Natural killer cell (primary cell): ENCODE measurements around the gene FER. TPM values are rescaled to one million over a fixed set of nuclear protein-coding genes. Genes with fewer than 3 reads are reported as not detected.

Source experiments
- ATAC-seq, 3 donors: fragments of 150-1000 bp in 2 of 3; fragments of 200-7000 bp in 1 of 3; cut with Tn5 transposase; 1 replicate in 1 of 3; 2 replicates in 2 of 3; pipeline ENCODE4 v1.10.0; 2021; ENCODE audit warnings: mild to moderate bottlenecking in 2 of 3, moderate library complexity in 2 of 3
- DNase-seq, 2 donors: peaks; one replicate each; pipeline versions ENCODE4 v3.0.0 to v3.0.0-alpha.2; 2013 to 2021; ENCODE audit warnings: mixed read lengths in 1 of 2
- H3K27ac ChIP-seq: one replicate; pipeline ENCODE4 v1.5.1; 2013; ENCODE audit warnings: mild to moderate bottlenecking, low read length
- H3K27me3 ChIP-seq: one replicate; pipeline ENCODE4 v1.6.1; 2013; ENCODE audit warnings: low read length; ENCODE audit not compliant: control insufficient read depth, insufficient read depth
- H3K36me3 ChIP-seq: one replicate; pipeline ENCODE4 v1.6.1; 2013; ENCODE audit warnings: low read length; ENCODE audit not compliant: control insufficient read depth, insufficient read depth
- H3K4me1 ChIP-seq: one replicate; pipeline ENCODE4 v1.6.1; 2013; ENCODE audit warnings: low read length; ENCODE audit not compliant: control insufficient read depth, insufficient read depth
- H3K4me3 ChIP-seq: one replicate; pipeline ENCODE4 v1.5.1; 2013; ENCODE audit warnings: low read length
- H3K9me3 ChIP-seq: one replicate; pipeline ENCODE4 v1.6.1; 2013; ENCODE audit warnings: low read length; ENCODE audit not compliant: control insufficient read depth, insufficient read depth
- H3K27ac Mint-ChIP-seq, 2 donors: one replicate each; pipeline ENCODE4 v1.8.0; 2022; ENCODE audit warnings: mild to moderate bottlenecking in 2 of 2, mixed read lengths in 2 of 2, moderate library complexity in 1 of 2
- H3K27me3 Mint-ChIP-seq, 2 donors: one replicate each; pipeline ENCODE4 v1.8.0; 2022; ENCODE audit warnings: low read depth in 2 of 2, mixed read lengths in 2 of 2
- H3K36me3 Mint-ChIP-seq: one replicate; pipeline ENCODE4 v1.8.0; 2022; ENCODE audit warnings: mixed read lengths
- H3K4me1 Mint-ChIP-seq, 2 donors: one replicate each; pipeline ENCODE4 v1.8.0; 2022; ENCODE audit warnings: mixed read lengths in 2 of 2
- H3K4me3 Mint-ChIP-seq: one replicate; pipeline ENCODE4 v1.8.0; 2022; ENCODE audit warnings: mild to moderate bottlenecking, moderate library complexity, mixed read lengths
- H3K9me3 Mint-ChIP-seq, 2 donors: one replicate each; pipeline ENCODE4 v1.8.0; 2022; ENCODE audit warnings: mixed read lengths in 2 of 2
- WGBS: methylation state at CpG from one replicate; pipeline ENCODE4 v1.1.7; 2013; ENCODE audit warnings: missing lambda C conversion rate; ENCODE audit not compliant: insufficient coverage; 5-methylcytosine and 5-hydroxymethylcytosine counted together
- intact Hi-C: fragments of 100-400 bp; cut with micrococcal nuclease; formaldehyde crosslinking; loops from one replicate; pipeline ENCODE4 v1.14.2; 2022
- total RNA-seq, 4 donors: library from RNA; stranded (reverse); fragments of 120-200 nt in 1 of 4; gene quantifications; one replicate each; pipeline versions ENCODE4 v1.2.3 to v1.2.4, GENCODE V29; 2013 to 2022
- TF ChIP-seq, protein P1 (sequence below): fragments of 200-600 bp; IDR thresholded peaks from one replicate; pipeline ENCODE4 v1.8.0; 2022; ENCODE audit warnings: antibody characterized with exemption

The FER gene
- total RNA-seq, 3 donors from 2014 or later (not counting 1 experiment from before 2014, with no cell fraction given): 17.3 to 25.2 (median 19.4) TPM

DNA sequence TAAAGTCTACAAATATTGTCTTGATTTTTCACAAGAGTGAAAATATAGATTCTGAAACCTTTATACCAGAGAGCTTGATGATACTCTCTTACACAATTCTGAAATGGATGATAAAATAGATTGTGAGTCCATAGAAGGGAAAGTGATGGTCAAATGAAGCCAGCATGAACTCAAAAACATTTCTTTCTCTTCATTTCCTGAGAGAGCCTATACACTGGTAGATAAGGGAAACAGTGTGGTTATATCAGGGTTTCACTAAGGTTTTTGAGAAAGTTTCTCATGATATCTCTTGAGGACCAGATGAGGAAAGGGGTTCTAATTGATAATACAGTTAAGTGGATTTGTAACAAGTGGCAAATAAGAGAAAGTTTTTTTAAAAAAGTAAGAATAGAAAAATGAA lies 407.9 kb downstream of the FER start:
- Mint-ChIP-seq H3K4me1 (peaks cover 0 to 9% of the 10 kb centered on the region in 2 donors), H3K36me3 (no peaks in the 10 kb centered on the region), H3K27me3 (no peaks in the 10 kb centered on the region), H3K9me3 (no peaks in the 10 kb centered on the region), H3K27ac (no peak overlapping the region), H3K4me3 (no peak overlapping the region)
- Histone ChIP-seq H3K4me1 (no peaks in the 10 kb centered on the region), H3K9me3 (no peaks in the 10 kb centered on the region), H3K27ac (no peak overlapping the region), H3K27me3 (no peaks in the 10 kb centered on the region), H3K36me3 (no peaks in the 10 kb centered on the region), H3K4me3 (no peak overlapping the region)
- intact Hi-C loops: no loop called here
- ATAC-seq: no peak
- no peak for DNase-seq
- TF ChIP-seq, protein P1, sequence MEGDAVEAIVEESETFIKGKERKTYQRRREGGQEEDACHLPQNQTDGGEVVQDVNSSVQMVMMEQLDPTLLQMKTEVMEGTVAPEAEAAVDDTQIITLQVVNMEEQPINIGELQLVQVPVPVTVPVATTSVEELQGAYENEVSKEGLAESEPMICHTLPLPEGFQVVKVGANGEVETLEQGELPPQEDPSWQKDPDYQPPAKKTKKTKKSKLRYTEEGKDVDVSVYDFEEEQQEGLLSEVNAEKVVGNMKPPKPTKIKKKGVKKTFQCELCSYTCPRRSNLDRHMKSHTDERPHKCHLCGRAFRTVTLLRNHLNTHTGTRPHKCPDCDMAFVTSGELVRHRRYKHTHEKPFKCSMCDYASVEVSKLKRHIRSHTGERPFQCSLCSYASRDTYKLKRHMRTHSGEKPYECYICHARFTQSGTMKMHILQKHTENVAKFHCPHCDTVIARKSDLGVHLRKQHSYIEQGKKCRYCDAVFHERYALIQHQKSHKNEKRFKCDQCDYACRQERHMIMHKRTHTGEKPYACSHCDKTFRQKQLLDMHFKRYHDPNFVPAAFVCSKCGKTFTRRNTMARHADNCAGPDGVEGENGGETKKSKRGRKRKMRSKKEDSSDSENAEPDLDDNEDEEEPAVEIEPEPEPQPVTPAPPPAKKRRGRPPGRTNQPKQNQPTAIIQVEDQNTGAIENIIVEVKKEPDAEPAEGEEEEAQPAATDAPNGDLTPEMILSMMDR: no peak

DNA sequence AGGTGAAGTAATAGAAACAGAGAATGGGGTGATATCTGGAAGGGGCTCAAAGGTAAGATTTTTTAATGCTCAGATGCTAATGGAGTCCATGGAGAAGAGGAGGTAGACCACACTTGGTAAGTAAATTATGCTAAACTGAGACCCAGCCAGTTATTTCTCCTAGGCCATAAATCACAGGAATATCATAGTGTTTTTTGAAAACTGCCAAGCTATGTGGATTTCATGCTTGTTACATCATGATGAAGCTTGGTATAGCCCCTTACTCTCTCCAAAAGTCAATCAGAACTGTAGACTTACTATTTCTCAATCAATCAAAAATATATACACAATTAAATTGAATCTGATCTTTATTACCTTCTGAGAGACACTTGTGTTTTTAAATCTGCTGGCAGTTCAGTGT lies 409.2 kb downstream of the FER start:
- no peak overlapping the region for H3K27ac ChIP-seq
- no peaks in the 10 kb centered on the region for H3K9me3 Mint-ChIP-seq
- H3K36me3 Mint-ChIP-seq: no peaks in the 10 kb centered on the region
- no peaks in the 10 kb centered on the region for H3K27me3 Mint-ChIP-seq
- no peaks in the 10 kb centered on the region for H3K4me1 ChIP-seq
- H3K4me1 Mint-ChIP-seq: peaks cover 0 to 9% of the 10 kb centered on the region in 2 donors
- no peak overlapping the region for H3K4me3 ChIP-seq
- DNase-seq (no peak), ATAC-seq (no peak)
- TF ChIP-seq, protein P1: no peak
- no peak overlapping the region for H3K4me3 Mint-ChIP-seq
- intact Hi-C loops: no loop called here
- no peaks in the 10 kb centered on the region for H3K36me3 ChIP-seq
- H3K27ac Mint-ChIP-seq: no peak overlapping the region
- no peaks in the 10 kb centered on the region for H3K9me3 ChIP-seq
- no peaks in the 10 kb centered on the region for H3K27me3 ChIP-seq

DNA sequence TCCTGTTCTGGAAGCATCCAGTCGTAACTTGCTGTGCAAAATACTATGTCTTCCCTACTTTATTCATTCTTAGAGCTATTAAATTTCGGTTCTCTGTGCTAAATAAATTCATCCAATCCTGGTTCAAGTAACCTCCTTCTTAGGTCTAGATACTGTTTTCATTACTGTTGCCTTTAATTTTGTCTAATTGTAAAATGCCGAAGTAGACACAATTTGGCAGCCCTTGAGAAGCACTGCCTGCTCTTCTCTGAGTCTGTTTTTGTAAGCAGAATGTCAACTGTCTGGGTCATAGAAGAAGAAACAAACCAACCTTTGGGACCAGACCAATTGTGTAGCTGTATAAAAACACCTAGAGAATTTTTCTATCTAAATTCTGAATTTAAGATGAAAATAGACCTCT lies 412.8 kb downstream of the FER start:
- H3K9me3 Mint-ChIP-seq: no peaks in the 10 kb centered on the region
- H3K27me3 Mint-ChIP-seq: no peaks in the 10 kb centered on the region
- WGBS: 98% methylated on average over 3 of the region's 3 CpGs
- ATAC-seq: no peak
- H3K4me3 ChIP-seq: no peak overlapping the region
- no peaks in the 10 kb centered on the region for H3K27me3 ChIP-seq
- no peak for DNase-seq
- TF ChIP-seq, protein P1: no peak
- H3K4me1 ChIP-seq: no peaks in the 10 kb centered on the region
- H3K36me3 Mint-ChIP-seq: no peaks in the 10 kb centered on the region
- peaks cover 0 to 2% of the 10 kb centered on the region in 2 donors for H3K4me1 Mint-ChIP-seq
- H3K4me3 Mint-ChIP-seq: no peak overlapping the region
- no peak overlapping the region for H3K27ac Mint-ChIP-seq
- no peaks in the 10 kb centered on the region for H3K9me3 ChIP-seq
- intact Hi-C loops: no loop called here
- H3K36me3 ChIP-seq: no peaks in the 10 kb centered on the region
- H3K27ac ChIP-seq: no peak overlapping the region

DNA sequence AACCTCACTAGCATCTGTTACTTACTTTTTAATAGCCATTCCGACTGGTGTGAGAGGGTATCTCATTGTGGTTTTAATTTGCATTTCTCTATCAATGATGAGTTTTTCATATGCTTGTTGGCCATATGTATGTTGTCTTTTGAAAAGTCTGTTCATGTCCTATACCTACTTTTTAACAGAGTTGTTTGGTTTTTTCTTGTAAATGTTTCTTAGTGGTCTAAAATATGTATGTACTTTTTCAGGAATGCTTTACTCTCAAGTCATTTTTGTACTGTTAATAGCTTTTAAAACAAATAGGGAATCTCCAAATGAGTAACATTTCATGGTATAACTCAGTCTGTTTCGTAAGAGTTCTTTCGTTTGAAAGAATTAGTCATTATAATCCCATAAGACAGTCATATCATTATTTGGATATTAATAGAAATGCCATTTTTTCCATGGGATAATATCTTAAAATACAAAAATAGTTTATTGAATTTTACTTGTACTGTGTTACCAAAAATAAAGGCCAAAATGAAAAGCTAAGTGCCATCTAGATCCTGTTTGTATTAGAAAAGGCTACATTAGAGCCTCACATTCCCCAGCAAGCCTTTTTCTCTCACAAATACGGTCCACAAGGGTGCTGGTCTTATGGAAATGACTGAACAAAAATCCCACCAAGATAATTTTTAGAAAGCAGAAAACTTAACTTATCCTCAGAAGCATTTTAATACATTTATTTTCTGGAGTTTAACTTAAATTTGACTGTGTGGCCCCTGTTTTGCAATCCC lies 414.4 kb downstream of the FER start:
- no peak for DNase-seq
- Mint-ChIP-seq H3K4me3 (no peak overlapping the region), H3K4me1 (no peaks in the 10 kb centered on the region), H3K9me3 (no peaks in the 10 kb centered on the region), H3K27ac (no peak overlapping the region), H3K36me3 (no peaks in the 10 kb centered on the region), H3K27me3 (no peaks in the 10 kb centered on the region)
- 70% methylated on average over 1 of the region's 4 CpGs for WGBS
- intact Hi-C loops: no loop called here
- TF ChIP-seq, protein P1: no peak
- H3K27ac ChIP-seq: no peak overlapping the region
- no peaks in the 10 kb centered on the region for H3K9me3 ChIP-seq
- H3K4me3 ChIP-seq: no peak overlapping the region
- H3K36me3 ChIP-seq: no peaks in the 10 kb centered on the region
- H3K27me3 ChIP-seq: no peaks in the 10 kb centered on the region
- no peaks in the 10 kb centered on the region for H3K4me1 ChIP-seq
- no peak for ATAC-seq
